SH-SY5Y (cell line): ENCODE data around the gene CAPN15.

ENCODE experiments used
- GATA2 ChIP-seq: IDR thresholded peaks from 2 replicates; pipeline ENCODE4 v1.6.1; 2011; ENCODE audit warnings: mild to moderate bottlenecking, low read depth, low read length
- GATA3 ChIP-seq: IDR thresholded peaks from 2 replicates; pipeline ENCODE4 v1.6.1; 2011; ENCODE audit warnings: low read depth, mild to moderate bottlenecking, low read length, moderate library complexity

- TF ChIP-seq GATA2 (no peak), GATA3 (no peak)
Measured at GRCh38 chr16:537415-538335, 10.2 kb downstream of the CAPN15 start.
